HG02678 (cell line): ENCODE measurements around the gene ZNF644.
"Not testable (repeated sequence)": the region's sequence is repeated elsewhere in the genome, so short reads cannot be mapped to it uniquely, and the experiment has no call there.

Source experiments
- ATAC-seq: cut with Tn5 transposase; IDR thresholded peaks from one replicate; pipeline ENCODE4 v1.9.1; 2021; ENCODE audit warnings: mild to moderate bottlenecking, moderate library complexity; ENCODE audit not compliant: unreplicated experiment

ZNF644 gene

DNA sequence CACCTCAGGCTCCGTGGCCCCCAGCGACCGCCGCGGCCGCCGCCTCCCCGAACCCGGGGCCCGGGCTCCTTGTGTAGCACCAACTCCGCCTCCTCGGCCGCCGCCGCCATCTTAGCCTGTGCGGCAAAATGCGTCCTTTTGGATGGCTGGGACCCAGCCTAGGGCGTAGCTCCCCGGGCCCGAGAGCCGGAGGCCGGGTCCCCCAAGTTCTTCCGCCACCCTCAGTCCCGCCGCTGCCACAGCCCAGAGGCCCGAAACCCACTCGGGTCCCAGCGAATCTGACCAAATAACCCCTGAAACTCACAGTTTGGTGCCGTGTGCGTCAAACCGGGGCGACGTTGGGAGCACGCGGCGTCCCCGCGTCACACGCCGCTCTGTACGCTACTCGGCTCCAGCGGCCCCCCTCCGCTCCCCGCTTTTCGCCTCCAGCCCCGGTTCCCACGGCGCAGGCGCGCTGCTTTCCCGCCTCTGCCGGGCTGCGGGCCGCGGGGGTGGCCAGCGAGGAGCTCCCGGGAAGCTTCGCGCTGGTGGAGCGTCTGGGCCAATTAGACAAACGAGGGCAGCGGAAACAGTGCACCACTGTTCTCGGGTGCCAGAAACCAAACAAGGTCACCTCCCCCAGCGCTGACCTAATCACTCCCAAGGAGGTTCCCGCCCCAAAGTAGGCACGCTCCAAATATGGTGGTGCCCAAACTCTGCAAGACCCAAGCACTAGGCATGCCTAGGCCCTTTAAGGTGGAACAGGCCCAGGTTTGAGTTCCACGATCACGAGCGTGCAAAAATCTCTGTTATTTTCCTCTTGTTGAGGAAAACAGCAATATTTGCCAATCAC is at the start of gene ZNF644:
Gene ZNF644 (minus strand): TSS at position 350 of the 832 bp plus-strand sequence. CDS start 39,682 bp downstream, outside the sequence.
- peak; percentile 80 for ATAC-seq

DNA sequence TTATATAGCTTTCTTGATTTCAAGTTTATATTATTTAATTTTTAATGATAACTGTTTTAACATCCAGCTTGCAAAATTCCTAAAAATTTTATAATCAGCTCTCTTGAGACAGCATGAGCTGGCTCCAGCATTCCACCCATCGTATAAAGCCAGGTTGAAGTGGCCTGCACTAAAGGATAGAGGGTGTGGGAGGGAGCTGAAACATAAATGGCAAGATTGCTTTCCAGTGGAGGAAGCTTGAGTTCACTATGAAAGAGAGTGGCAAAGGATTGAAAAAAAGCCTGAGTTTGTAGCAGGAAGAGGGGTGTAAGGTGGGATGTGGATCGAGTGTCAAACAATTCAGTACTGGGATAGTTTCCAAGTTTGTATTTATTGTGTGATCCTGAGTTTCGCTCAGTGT is 48.5 kb upstream of the ZNF644 start:
- ATAC-seq = no peak

DNA sequence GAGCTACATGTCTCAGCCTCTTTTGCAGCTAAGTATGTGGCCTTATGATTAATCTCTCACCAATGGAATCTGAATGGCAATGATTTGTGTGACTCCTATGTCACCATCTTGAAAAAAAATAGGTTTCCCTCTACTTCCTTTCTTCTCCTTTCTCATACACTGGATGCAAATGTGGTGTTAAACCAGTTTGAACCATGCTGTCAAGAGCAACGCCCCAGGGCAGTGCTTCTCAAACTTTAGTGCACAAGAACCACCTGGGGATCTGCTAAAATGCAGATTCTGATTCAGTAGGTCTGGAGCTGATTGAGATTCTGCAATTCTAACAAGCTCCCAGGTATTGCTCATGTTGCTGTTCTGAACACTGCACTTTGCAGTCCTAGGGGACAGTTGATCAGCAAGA is 44.7 kb upstream of the ZNF644 start:
- no peak for ATAC-seq

DNA sequence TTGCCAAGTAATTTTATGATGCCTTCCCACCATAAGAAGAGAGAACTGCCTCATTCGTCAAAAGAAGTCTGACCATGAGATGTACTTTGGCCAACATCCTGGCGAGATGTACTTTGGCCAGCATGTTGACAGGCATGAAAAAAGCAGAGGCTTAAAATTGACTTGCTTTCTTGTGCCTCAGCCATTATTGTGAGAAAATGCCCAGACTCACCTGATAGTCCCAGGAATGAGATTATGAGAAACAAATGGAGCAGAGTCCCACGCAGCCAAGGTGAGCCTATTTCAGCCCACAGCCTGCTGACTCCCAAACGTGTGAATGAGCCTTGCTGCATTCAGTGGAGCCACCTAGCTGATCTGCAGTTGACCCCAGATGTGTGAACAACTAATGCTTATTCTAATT is 43.5 kb upstream of the ZNF644 start:
- no peak for ATAC-seq

DNA sequence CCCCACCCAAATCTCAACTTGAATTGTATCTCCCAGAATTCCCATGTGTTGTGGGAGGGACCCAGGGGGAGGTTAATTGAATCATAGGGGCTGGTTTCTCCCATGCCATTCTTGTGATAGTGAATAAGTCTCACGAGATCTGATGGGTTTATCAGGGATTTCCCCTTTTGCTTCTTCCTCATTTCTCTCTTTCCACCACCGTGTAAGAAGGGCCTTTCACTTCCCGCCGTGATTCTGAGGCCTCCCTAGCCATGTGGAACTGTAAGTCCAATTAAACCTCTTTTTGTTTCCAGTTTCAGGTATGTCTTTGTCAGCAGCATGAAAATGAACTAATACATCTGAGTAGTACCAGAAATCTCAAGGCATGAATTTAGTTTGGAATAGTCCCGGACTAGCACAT is 41.6 kb upstream of the ZNF644 start:
- not testable (repeated sequence) for ATAC-seq

DNA sequence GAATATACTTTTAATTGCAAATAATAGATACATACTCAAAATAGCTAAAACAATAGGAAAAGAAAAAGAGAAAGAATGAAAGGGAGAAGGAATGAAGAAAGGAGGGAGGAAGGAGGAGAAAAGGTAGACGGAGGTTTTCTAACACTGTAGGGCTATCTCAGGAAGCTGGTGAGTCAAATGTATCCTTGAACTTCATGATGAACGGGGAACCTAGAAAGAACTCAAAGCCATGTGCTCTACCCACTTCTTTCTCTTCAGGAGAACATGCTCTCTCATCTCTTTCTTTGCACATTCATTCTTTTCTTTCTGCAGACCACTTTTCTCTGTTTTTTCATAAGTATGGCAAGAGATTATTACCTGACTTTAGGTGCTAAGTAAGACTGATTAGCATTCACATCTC is 37.3 kb upstream of the ZNF644 start:
- no peak for ATAC-seq

DNA sequence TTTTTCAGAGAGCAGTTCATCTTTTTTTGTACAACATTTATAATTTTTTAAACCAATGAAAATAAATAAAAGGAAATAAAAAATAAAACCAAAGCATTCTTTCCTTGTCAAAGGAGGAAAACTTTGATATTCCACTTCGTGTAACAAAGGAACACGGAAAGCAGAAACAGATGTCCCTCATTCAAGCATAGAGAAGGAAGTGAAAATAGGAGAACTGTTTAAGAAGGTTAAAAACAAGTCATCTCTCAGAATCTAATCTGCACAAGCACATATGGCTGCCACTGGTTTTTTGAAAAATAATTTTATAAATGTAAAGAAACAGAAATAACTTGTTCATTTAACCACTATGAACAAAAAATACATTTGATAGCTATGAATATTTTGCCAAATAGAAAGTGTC is 35.9 kb upstream of the ZNF644 start:
- peak; percentile 55 for ATAC-seq

DNA sequence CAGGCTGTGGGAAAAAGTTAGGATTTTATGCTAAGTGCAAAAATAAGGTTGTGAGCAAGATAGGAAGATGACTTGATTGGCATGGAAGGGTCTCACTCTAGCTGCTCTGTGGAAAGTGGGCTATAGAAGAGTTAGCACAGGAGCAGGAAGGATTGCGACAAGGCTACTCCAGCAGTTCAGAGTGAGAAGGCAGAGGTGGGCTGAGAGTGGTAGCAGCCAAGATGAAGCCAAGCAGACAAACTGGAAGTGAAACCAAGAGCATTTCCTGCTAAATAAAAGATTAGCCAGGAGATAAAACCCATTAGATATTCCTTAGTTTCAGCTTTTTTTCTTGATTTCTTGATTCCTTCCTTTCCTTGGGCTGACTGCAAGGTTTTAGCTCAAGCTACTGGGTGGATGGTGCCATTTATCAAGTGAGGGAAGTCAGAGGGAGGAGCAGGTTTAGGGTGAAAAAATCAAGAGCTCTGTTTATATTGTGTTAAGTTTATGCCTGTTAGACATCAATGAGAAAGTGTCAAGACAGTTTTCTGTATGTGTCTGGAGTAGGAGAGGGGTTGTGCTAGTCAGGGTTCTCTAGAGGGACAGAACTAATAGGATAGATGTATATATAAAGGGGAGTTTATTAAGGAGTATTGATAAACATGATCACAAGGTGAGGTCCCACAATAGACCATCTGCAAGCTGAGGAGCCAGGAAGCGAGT is 33.1 kb upstream of the ZNF644 start:
- peak; percentile 81 for ATAC-seq

DNA sequence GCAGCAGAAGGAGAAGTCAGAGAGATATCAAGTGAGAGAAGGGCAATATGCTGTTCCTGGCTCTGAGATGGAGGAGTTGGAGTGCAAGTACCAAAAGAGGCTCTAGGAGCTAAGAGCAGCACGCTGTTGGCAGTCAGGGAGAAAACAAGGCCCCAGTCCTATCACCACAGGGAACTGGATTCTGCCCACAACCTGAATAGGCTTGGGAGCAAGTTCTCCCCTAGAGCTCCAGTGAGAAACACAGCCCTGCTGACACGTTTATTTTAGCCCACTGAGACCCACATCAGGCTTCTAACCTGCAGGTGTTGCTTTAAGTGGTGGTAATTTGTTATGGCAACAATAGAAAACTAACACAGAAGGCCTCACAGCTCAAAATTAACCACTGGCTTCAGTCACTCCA is 31.8 kb upstream of the ZNF644 start:
- ATAC-seq = no peak

DNA sequence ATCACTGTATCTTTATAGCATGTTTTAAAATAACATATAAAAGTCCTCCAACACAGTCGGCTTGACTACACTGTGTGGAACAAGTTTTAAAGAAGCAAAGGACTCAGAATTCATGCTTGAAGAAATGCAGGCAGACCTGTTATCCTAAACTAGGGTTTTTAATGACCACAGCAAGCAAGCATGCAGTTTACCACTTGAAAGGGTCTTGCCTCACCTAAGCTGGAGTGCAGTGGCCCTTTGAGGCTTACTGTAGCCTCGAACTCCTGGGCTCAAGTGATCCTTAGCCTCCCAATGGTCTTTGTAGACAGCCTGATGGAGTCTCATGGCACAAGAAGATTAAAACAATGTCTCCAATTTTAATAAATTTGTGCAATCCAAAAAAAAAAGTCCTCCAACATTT is 27.7 kb upstream of the ZNF644 start:
- ATAC-seq = not testable (repeated sequence)

DNA sequence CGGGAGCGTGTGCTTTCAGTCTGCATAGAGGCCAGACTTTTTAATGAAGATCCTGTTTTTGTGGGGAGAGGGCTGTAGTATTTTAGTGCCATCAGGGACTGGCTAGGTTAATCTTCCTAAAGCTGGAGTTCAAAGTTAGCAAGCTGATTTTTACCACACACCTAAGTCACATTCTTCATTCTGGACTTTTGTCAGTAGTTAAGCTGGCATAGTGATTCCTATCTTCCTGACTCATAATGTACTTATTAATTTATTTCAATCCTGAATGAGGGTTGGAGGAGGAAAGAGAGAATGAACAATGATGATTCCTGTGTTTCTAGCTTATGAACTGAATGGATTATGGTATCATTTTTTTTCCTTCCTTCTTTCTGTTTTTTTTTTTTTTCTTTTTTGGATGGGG is 24.9 kb upstream of the ZNF644 start:
- no peak for ATAC-seq

DNA sequence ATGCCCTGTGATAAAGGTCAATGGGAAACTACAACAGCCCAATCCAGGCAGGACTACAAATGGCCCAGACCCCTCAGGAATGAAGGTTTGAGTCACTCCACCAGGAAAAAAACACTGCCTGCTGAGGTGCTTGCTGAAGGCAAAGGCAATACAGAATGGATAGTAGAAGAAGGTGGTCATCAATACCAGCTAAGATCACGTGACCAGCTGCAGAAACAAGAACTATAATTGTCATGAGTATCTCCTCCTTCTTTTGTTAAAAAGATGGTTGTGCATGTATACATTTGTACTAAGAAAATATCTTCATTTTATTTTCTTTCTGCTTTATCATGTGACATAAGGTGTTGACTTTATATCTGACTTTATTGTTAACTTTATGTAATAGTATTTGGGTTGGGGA is 23.4 kb upstream of the ZNF644 start:
- ATAC-seq = no peak

DNA sequence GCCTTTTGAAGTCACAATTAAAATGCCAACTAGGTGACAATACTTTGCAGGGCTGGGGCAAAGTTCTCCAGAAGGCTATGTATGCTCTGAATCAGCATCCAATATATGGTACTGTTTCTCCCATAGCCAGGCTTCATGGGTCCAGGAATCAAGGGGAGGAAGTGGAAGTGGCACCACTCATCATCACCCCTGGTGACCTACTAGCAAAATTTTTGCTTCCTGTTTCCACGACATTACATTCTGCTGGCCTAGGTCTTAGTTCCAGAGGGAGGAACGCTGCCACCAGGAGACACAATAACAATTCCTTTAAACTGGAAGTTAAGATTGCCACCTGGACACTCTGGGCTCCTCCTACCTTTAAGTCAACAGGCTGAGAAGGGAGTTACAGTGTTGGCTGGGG is 22.9 kb upstream of the ZNF644 start:
- ATAC-seq = not testable (repeated sequence)

DNA sequence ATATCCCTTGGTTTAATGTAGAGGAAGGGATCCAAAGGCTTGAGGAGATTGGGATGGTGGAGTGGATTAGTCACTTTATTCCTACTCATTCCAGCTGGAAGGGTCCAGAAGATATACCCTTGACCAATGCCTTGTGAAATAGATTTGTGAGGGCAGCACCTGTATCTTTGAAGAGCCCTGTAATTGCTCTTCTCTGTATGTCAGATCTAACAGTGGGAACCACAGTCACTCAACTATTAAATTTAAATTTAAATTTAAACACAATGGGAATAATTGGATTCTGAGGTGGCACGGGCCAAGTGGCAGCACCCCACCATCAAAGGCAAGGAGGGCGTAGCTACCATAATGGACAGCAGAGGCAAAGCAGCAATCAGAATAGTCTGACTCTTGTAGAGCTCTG is 20.5 kb upstream of the ZNF644 start:
- ATAC-seq = not testable (repeated sequence)

DNA sequence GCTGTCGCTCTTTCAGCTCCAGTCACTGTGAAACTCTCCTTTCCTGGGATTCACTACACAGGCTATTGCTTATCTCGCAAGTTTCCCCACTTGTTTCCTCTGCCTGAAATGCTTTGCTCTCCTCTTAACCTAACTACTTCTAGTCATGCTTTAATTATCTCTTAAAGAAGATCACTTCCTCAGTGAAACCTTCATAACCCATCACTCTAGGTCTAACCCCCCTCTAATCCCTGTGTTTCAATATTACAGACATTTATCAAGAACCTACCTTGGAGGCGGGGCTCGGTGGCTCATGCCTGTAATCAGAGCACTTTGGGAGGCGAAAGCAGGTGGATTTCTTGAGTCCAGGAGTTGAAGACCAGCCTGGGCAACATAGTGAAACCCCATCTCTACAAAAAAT is 16.7 kb upstream of the ZNF644 start:
- ATAC-seq = no peak

DNA sequence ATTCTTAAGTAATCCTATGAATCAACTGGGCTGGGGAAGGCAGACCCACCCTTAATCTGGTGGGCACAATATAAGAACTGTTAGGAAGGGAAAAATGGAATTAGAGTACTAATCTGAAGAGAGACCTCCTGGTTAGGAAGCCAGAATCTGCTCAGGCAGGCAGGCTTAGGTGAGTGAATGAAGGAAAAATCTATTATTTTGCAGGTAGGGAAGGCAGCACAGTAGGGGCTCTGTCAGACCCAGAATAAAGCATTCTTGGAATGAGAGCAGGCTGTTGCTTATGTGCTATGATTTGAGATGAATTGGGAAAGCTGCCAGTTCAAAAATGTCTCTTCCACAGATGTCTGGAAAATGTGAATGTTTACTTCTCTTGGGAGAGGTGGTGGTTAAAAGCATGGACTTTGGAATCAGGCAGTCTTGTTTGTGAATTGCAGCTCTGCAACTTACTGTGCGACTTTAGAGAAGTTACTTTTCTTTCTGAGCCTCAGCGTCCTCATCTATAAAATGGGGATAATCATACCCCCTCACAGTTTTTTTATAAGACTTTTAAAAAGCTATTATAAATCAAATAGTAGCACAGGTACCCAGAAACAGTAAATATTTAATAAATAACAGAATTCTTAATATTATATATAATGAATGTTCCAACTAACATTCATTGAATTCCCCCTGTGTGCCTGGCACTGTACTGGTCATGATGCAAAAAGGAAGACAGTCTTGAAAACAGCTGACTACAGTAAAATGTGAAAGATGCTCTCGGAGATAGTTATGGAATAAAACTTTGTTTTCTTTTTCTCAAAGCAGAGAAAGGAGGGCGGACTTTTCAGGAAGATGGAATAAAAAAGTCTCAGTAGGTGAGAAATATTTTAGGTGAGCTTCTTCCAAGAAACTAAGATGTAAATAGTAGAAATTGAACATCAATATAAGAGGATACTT is 15.3 kb upstream of the ZNF644 start:
- no peak for ATAC-seq

DNA sequence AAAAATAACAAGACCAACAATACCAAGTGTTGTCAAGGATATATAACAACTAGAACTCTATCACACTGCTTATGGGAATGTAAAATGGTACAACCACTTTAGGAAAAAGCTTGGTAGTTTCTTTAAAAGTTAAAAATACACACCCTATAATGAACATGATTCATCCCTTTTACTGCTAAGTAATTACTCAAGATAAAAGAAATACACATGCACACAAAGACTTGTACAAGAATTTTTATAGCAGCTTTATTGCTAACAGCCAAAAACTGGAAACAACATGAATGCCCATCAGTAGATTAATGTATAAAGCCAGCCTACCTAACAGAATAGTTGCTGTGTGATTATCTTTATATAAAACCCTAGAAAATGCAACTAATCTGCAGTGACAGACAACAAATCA is 10.5 kb upstream of the ZNF644 start:
- ATAC-seq = no peak

DNA sequence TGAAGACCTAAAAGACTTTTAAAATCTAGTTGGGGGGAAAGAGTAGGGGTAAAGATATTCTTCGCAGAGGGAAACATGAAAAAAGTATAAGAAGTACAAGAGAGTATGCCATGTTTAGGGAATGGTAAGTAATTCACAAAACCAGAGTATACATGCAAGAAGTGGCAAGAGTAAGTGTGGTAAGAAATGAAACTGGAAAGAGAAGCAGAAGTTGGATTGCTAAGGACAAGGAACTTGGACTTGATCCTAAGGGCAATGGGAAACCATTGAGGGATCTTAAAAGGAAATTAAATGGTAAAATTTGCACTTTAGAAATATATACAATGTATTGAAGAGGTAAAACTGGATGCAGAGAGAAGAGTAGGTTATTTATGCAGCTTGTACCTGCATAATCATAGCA is 9.2 kb upstream of the ZNF644 start:
- ATAC-seq = no peak

DNA sequence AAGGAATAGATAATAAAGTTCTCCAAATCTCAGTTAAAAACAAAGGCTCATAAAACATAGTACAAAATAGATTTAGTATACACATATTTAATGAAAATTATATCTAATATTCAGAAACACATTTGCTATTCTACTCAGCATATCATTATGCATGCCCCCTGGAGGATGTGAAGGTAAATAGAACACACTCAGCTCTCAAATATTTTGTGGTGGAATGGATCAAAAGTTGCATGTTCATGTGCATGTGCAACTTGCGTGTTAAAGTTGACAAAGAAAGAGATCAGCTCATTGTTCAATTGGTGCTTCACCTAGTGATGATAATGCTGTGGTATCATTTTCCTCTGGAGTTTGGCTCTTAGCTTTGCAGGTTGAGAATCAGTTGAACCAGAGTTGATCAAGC is 4.9 kb upstream of the ZNF644 start:
- ATAC-seq = no peak

DNA sequence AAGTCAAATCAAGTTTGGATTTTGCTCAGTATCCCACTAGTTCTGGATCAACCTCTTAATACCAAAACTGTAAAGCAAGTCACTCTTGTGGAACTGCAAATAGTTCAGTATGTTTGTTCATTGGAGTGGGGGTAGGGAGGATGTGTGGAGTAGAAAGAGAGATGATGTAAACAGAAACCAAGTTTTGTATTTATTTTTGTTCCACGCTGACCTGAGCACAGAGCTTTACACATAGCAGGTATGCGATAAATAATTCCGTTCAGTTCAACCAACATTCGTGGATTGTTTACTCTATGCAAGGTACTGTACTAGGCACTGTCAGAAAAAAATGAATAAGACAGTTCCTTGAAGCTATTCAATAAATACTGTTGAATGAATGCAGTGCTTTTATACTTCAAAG is 4.5 kb upstream of the ZNF644 start:
- ATAC-seq = no peak

DNA sequence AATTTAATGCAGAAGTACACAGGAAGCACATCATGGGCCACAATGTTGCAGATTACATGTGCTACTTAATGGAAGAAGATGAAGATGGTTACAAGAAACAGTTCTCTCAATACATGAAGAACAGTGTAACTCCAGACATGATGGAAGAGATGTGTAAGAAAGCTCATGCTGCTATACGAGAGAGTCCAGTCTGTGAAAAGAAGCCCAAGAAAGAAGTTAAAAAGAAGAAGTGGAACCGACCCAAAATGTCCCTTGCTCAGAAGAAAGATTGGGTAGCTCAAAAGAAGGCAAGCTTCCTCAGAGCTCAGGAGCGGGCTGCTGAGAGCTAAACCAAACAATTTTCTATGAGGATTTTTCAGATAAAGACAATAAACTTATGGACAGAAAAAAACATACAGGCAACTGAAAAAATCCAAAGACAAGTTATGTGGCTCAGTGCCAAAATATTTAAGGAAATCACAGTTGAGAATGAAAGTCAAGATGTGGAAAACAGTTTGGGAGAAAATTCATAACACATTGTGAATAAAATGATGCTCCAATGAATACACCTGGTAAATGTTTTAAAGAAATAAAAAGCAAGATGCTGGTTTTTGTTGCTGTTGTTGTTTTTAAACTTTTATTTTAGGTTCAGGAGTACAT is 2.8 kb upstream of the ZNF644 start:
- no peak for ATAC-seq
